HEK293 (cell line): Measurements from ENCODE around the gene BCAS3.

Source experiments
- CTCF ChIA-PET: fragments of 350-600 bp; formaldehyde crosslinking; extraction: SDS; loops from one replicate; lab custom pipeline; 2021; ENCODE audit warnings: antibody characterized with exemption; lab: Yijun Ruan, JAX
- POLR2A ChIA-PET: fragments of 300-600 bp; formaldehyde crosslinking; extraction: SDS; loops from one replicate; lab custom pipeline; 2020; ENCODE audit warnings: antibody characterized with exemption, inconsistent platforms; lab: Yijun Ruan, JAX
- H3K27ac ChIP-seq: fragments of 200-500 bp; sonication (Bioruptor generic); 2 replicates; pipeline ENCODE4 v1.5.1; 2014; ENCODE audit warnings: low read depth, low read length, control low read depth, inconsistent platforms; ENCODE audit errors: extremely low read depth
- H3K36me3 ChIP-seq, 2 experiments: fragments of 200-500 bp in 1 of 2; sonication (Bioruptor generic) in 1 of 2; 1 replicate in 1 of 2; 2 replicates in 1 of 2; pipeline ENCODE4 v1.5.1; 2014 to 2017; ENCODE audit warnings: inconsistent platforms in 2 of 2, low read length in 2 of 2; ENCODE audit not compliant: control insufficient read depth in 2 of 2, insufficient read depth in 1 of 2
- H3K4me1 ChIP-seq: fragments of 200-500 bp; sonication (Bioruptor generic); 2 replicates; pipeline ENCODE4 v1.5.1; 2014; ENCODE audit warnings: mild to moderate bottlenecking, low read length, inconsistent platforms; ENCODE audit not compliant: control insufficient read depth, insufficient read depth
- H3K4me3 ChIP-seq: 2 replicates; pipeline ENCODE4 v1.5.1; 2011; ENCODE audit warnings: low read depth, mild to moderate bottlenecking, control low read depth, low read length, moderate library complexity
- H3K9me3 ChIP-seq: fragments of 200-500 bp; sonication (Bioruptor generic); 2 replicates; pipeline ENCODE4 v1.5.1; 2014; ENCODE audit warnings: low read depth, low read length, inconsistent platforms; ENCODE audit not compliant: control insufficient read depth, insufficient read depth
- MZF1 ChIP-seq: fragments of 450-650 bp; formaldehyde crosslinking; IDR thresholded peaks from 2 replicates; pipeline ENCODE4 v1.5.1; 2017; ENCODE audit warnings: missing biosample characterization, missing genetic modification characterization, borderline replicate concordance
- SALL2 ChIP-seq: fragments of 450-650 bp; formaldehyde crosslinking; IDR thresholded peaks from 2 replicates; pipeline ENCODE4 v1.5.0; 2017; ENCODE audit warnings: missing biosample characterization, mild to moderate bottlenecking, missing genetic modification characterization, borderline replicate concordance
- YY2 ChIP-seq: fragments of 450-650 bp; formaldehyde crosslinking; IDR thresholded peaks from 2 replicates; pipeline ENCODE4 v1.5.1; 2016; ENCODE audit warnings: missing biosample characterization, missing genetic modification characterization
- ZBTB21 ChIP-seq: fragments of 450-650 bp; formaldehyde crosslinking; IDR thresholded peaks from 2 replicates; pipeline ENCODE4 v1.5.1; 2017; ENCODE audit warnings: missing biosample characterization, missing genetic modification characterization
- ZNF274 ChIP-seq, 2 experiments: fragments of 200-500 bp in 1 of 2; fragments of 450-650 bp in 1 of 2; sonication (Bioruptor generic) in 1 of 2; formaldehyde crosslinking in 1 of 2; IDR thresholded peaks; 2 replicates each; pipeline versions ENCODE4 v1.5.1 to v1.6.1; 2014 to 2016; ENCODE audit warnings: borderline replicate concordance in 1 of 2, inconsistent platforms in 1 of 2, low read length in 1 of 2, missing biosample characterization in 1 of 2, missing genetic modification characterization in 1 of 2
- ZNF341 ChIP-seq: fragments of 450-650 bp; formaldehyde crosslinking; IDR thresholded peaks from 2 replicates; pipeline ENCODE4; 2016; ENCODE audit warnings: low read depth, missing biosample characterization, missing genetic modification characterization
- ZNF423 ChIP-seq: fragments of 450-650 bp; formaldehyde crosslinking; IDR thresholded peaks from 2 replicates; pipeline ENCODE4 v1.5.1; 2016; ENCODE audit warnings: missing biosample characterization, missing genetic modification characterization
- TF ChIP-seq, protein P1 (sequence below): sonication (generic); formaldehyde crosslinking; IDR thresholded peaks from 2 replicates; pipeline ENCODE4 v1.8.1; 2022; ENCODE audit warnings: mild to moderate bottlenecking, moderate library complexity, missing genetic modification reagents
- TF ChIP-seq, protein P2 (sequence below): fragments of 450-650 bp; formaldehyde crosslinking; IDR thresholded peaks from 2 replicates; pipeline ENCODE4 v1.5.1; 2016; ENCODE audit warnings: missing biosample characterization, missing genetic modification characterization
- TF ChIP-seq, protein P3 (sequence below): fragments of 450-650 bp; formaldehyde crosslinking; IDR thresholded peaks from 2 replicates; pipeline ENCODE4 v1.5.0; 2017; ENCODE audit warnings: missing biosample characterization, missing genetic modification characterization, borderline replicate concordance

Gene BCAS3

DNA sequence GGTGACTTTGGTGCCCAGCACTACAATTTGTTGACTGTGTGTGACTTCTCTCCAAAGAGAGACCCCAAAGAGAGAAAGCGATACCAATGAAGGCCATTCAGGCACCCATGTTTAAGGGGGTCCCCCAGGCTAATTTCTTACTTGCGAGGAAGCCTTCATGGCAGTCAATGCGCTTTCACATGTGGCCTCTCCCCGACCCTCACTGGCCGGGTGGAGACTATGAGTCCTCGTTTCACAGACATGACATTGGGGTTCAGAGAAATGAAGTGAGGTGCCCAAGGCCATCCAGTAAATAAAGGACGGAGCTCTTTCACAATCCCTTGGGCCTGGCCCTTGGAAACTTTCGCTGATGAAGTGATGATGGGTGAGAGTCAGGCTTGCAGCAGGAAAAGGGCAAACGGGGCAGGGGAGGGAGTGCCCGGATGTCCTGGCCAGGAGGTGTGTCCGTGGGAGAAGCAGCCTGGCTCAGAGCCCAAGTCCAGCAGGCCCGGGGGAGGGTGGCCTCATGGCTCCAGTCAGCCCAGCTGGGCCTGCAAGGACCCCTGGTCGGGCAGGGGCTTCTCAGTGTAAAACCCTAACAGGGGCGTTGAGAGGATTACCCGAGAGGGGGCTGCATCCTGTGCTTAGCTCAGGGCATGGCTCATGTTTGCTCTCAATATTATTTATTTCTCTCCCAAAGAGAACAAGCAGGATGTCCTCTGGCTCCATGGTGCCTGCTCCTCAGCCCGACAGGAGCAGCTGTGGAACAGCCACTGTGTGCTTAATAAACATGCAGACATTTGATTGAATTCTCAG lies 736.7 kb downstream of the BCAS3 start:
- Histone ChIP-seq H3K27ac (no peak overlapping the region), H3K4me3 (no peak overlapping the region), H3K9me3 (no peaks in the 10 kb centered on the region), H3K4me1 (peaks cover 4% of the 10 kb centered on the region), H3K36me3 (no peaks in the 10 kb centered on the region)
- ChIA-PET CTCF (interaction anchor here (0.5 to 5.1 kb wide), 19 partner anchors 12 to 695 kb away, joined by 3 to 38 read pairs (median 4); partner anchors contain the start of gene TBX2), POLR2A (interaction anchor here (0.6 to 3.1 kb wide), 3 partner anchors 14 to 652 kb away, joined by 3 to 29 read pairs (median 4); partner anchors contain the start of genes BRIP1 and TBX2)
- TF ChIP-seq, protein P1, sequence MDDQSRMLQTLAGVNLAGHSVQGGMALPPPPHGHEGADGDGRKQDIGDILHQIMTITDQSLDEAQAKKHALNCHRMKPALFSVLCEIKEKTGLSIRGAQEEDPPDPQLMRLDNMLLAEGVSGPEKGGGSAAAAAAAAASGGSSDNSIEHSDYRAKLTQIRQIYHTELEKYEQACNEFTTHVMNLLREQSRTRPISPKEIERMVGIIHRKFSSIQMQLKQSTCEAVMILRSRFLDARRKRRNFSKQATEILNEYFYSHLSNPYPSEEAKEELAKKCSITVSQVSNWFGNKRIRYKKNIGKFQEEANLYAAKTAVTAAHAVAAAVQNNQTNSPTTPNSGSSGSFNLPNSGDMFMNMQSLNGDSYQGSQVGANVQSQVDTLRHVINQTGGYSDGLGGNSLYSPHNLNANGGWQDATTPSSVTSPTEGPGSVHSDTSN (CRISPR knock-in tag), result no peak
- TF ChIP-seq MZF1 (tag by site-specific recombination), result no peak
- TF ChIP-seq YY2 (tag by site-specific recombination), result no peak
- no peak for TF ChIP-seq ZNF423
- 0 out of 2 replicates have a peak, but pooled peaks have one; percentile 11 for TF ChIP-seq ZNF341 (tag by site-specific recombination)
- no peak for TF ChIP-seq ZBTB21 (tag by site-specific recombination)
- TF ChIP-seq, protein P2, sequence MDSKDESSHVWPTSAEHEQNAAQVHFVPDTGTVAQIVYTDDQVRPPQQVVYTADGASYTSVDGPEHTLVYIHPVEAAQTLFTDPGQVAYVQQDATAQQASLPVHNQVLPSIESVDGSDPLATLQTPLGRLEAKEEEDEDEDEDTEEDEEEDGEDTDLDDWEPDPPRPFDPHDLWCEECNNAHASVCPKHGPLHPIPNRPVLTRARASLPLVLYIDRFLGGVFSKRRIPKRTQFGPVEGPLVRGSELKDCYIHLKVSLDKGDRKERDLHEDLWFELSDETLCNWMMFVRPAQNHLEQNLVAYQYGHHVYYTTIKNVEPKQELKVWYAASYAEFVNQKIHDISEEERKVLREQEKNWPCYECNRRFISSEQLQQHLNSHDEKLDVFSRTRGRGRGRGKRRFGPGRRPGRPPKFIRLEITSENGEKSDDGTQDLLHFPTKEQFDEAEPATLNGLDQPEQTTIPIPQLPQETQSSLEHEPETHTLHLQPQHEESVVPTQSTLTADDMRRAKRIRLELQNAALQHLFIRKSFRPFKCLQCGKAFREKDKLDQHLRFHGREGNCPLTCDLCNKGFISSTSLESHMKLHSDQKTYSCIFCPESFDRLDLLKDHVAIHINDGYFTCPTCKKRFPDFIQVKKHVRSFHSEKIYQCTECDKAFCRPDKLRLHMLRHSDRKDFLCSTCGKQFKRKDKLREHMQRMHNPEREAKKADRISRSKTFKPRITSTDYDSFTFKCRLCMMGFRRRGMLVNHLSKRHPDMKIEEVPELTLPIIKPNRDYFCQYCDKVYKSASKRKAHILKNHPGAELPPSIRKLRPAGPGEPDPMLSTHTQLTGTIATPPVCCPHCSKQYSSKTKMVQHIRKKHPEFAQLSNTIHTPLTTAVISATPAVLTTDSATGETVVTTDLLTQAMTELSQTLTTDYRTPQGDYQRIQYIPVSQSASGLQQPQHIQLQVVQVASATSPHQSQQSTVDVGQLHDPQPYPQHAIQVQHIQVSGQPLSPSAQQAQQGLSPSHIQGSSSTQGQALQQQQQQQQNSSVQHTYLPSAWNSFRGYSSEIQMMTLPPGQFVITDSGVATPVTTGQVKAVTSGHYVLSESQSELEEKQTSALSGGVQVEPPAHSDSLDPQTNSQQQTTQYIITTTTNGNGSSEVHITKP (tag by site-specific recombination), result no peak
- no peak for TF ChIP-seq SALL2 (tag by site-specific recombination)
- no peak for TF ChIP-seq ZNF274 (IDR thresholded peaks at IDR 0.05; ENCODE audit: low read length)
- TF ChIP-seq ZNF274 (tag by site-specific recombination; IDR thresholded peaks at IDR 0.05; ENCODE audit: borderline replicate concordance), result peak; percentile 77; the same call in 1 of the 2 replicates

DNA sequence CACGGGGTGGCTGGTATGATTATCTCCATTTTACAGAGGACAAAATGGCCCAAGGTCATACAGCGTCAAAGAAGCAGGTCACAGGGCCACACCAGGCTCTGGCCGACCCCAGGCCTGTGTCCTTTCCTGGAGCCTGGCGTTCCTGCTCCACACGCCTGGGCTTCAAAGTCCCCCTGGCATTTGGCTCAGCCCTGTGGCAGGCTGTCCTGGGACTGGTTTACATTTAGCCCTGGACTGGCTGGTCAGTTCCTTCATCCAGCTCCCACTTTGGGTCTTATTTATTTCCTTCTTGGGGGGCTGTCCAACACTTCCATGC lies 737.2 kb downstream of the BCAS3 start:
- ChIA-PET CTCF (interaction anchor here (0.9 to 5.1 kb wide), 8 partner anchors 11 to 174 kb away, joined by 3 to 38 read pairs (median 4); no protein-coding TSS in a partner anchor), POLR2A (interaction anchor here (0.6 kb wide), 1 partner anchor 449 kb away, joined by 4 read pairs; the partner anchor contains the start of gene BRIP1)
- Histone ChIP-seq H3K4me1 (peaks cover 4% of the 10 kb centered on the region), H3K9me3 (no peaks in the 10 kb centered on the region), H3K36me3 (no peaks in the 10 kb centered on the region), H3K4me3 (no peak overlapping the region), H3K27ac (no peak overlapping the region)
- TF ChIP-seq, protein P2 (tag by site-specific recombination), result peak; percentile 53; the same call in 1 of the 2 replicates
- TF ChIP-seq, protein P3, sequence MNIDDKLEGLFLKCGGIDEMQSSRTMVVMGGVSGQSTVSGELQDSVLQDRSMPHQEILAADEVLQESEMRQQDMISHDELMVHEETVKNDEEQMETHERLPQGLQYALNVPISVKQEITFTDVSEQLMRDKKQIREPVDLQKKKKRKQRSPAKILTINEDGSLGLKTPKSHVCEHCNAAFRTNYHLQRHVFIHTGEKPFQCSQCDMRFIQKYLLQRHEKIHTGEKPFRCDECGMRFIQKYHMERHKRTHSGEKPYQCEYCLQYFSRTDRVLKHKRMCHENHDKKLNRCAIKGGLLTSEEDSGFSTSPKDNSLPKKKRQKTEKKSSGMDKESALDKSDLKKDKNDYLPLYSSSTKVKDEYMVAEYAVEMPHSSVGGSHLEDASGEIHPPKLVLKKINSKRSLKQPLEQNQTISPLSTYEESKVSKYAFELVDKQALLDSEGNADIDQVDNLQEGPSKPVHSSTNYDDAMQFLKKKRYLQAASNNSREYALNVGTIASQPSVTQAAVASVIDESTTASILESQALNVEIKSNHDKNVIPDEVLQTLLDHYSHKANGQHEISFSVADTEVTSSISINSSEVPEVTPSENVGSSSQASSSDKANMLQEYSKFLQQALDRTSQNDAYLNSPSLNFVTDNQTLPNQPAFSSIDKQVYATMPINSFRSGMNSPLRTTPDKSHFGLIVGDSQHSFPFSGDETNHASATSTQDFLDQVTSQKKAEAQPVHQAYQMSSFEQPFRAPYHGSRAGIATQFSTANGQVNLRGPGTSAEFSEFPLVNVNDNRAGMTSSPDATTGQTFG (tag by site-specific recombination), result no peak
